Vagina (tissue), 2 donors: ENCODE data around the gene ERG.

Experiments
- CTCF ChIP-seq, 3 experiments: fragments of 450-650 bp in 2 of 3; fragments of 200-600 bp in 1 of 3; sonication (generic) in 1 of 3; IDR thresholded peaks; one replicate each; pipeline ENCODE4 v1.5.1; 2017 to 2019; ENCODE audit warnings: antibody characterized with exemption in 3 of 3, mild to moderate bottlenecking in 2 of 3, moderate library complexity in 2 of 3
- POLR2AphosphoS5 ChIP-seq, 2 donors: sonication (generic); formaldehyde crosslinking; IDR thresholded peaks; one replicate each; pipeline ENCODE4 v1.9.0; 2017; ENCODE audit warnings: antibody characterized with exemption in 2 of 2, mild to moderate bottlenecking in 2 of 2, low read depth in 1 of 2; ENCODE audit not compliant: insufficient read depth in 1 of 2

GRCh38 chr21:38499296-38499695, 1.0 kb upstream of the ERG start:
- TF ChIP-seq POLR2AphosphoS5 (IDR thresholded peaks at IDR 0.05; ENCODE audit: insufficient read depth in 1 of 2, low read depth in 1 of 2), result no peak
- no peak for TF ChIP-seq CTCF (IDR thresholded peaks at IDR 0.05)
